Peyer's patch (tissue), 4 donors: ENCODE results near the gene LGI4. TPM values are rescaled to one million over a fixed set of nuclear protein-coding genes. Genes with fewer than 3 reads are reported as not detected.

Experiments
- DNase-seq, 3 donors: peaks; one replicate each; pipeline ENCODE4 v3.0.0-alpha.2; 2017 to 2019
- H3K27ac ChIP-seq, 4 donors: fragments of 200-600 bp; sonication (generic); one replicate each; pipeline ENCODE4 v1.5.1; 2016 to 2019
- H3K27me3 ChIP-seq, 2 donors: fragments of 200-600 bp; sonication (generic); one replicate each; pipeline ENCODE4 v1.5.1; 2019
- H3K36me3 ChIP-seq, 3 donors: fragments of 200-600 bp; sonication (generic); one replicate each; pipeline ENCODE4 v1.5.1; 2016 to 2019
- H3K4me1 ChIP-seq, 4 donors: fragments of 200-600 bp; sonication (generic); one replicate each; pipeline ENCODE4 v1.5.1; 2016 to 2019
- H3K4me3 ChIP-seq, 4 donors: fragments of 200-600 bp; sonication (generic); 1 replicate in 3 of 4; 2 replicates in 1 of 4; pipeline ENCODE4 v1.5.1; 2016 to 2019; ENCODE audit warnings: mild to moderate bottlenecking in 1 of 4
- H3K9me3 ChIP-seq, 4 donors: fragments of 200-600 bp; sonication (generic); one replicate each; pipeline ENCODE4 v1.5.1; 2016 to 2019; ENCODE audit warnings: mild to moderate bottlenecking in 1 of 4
- POLR2A ChIP-seq, 2 donors: fragments of 450-650 bp; IDR thresholded peaks; one replicate each; pipeline ENCODE4 v1.5.1; 2017; ENCODE audit warnings: antibody characterized with exemption in 2 of 2, mild to moderate bottlenecking in 2 of 2, moderate library complexity in 2 of 2
- total RNA-seq, 4 donors: library from RNA; depleted of rRNA; stranded (reverse); fragments of >200 nt; gene quantifications; one replicate each; pipeline ENCODE4 v1.1.0, GENCODE V29; 2016
- TF ChIP-seq, protein P1 (sequence below), 6 experiments: fragments of 450-650 bp in 4 of 6; fragments of 200-600 bp in 2 of 6; sonication (generic) in 1 of 6; IDR thresholded peaks; one replicate each; pipeline ENCODE4 v1.5.1; 2017 to 2019; ENCODE audit warnings: antibody characterized with exemption in 6 of 6, mild to moderate bottlenecking in 3 of 6, moderate library complexity in 1 of 6

Gene LGI4
- total RNA-seq, 4 donors from 2014 or later, result 6.1 to 37.3 (median 14.4) TPM

- H3K27ac ChIP-seq, result peak overlapping the region in 2 of 4 donors; percentile 79 to 97
- H3K36me3 ChIP-seq, result peaks cover 0 to 12% (median 0%) of the 10 kb centered on the region in 3 donors
- H3K4me3 ChIP-seq, result no peak overlapping the region
- DNase-seq, result no peak
- TF ChIP-seq, protein P1, sequence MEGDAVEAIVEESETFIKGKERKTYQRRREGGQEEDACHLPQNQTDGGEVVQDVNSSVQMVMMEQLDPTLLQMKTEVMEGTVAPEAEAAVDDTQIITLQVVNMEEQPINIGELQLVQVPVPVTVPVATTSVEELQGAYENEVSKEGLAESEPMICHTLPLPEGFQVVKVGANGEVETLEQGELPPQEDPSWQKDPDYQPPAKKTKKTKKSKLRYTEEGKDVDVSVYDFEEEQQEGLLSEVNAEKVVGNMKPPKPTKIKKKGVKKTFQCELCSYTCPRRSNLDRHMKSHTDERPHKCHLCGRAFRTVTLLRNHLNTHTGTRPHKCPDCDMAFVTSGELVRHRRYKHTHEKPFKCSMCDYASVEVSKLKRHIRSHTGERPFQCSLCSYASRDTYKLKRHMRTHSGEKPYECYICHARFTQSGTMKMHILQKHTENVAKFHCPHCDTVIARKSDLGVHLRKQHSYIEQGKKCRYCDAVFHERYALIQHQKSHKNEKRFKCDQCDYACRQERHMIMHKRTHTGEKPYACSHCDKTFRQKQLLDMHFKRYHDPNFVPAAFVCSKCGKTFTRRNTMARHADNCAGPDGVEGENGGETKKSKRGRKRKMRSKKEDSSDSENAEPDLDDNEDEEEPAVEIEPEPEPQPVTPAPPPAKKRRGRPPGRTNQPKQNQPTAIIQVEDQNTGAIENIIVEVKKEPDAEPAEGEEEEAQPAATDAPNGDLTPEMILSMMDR (IDR thresholded peaks at IDR 0.05), result no peak
- TF ChIP-seq POLR2A (IDR thresholded peaks at IDR 0.05), result no peak
- no peaks in the 10 kb centered on the region for H3K9me3 ChIP-seq
- H3K4me1 ChIP-seq, result peaks cover 4 to 57% (median 6%) of the 10 kb centered on the region in 4 donors
- H3K27me3 ChIP-seq, result no peaks in the 10 kb centered on the region
These were observed 8.3 kb downstream of the LGI4 start for GRCh38 chr19:35126624-35126959.

DNA sequence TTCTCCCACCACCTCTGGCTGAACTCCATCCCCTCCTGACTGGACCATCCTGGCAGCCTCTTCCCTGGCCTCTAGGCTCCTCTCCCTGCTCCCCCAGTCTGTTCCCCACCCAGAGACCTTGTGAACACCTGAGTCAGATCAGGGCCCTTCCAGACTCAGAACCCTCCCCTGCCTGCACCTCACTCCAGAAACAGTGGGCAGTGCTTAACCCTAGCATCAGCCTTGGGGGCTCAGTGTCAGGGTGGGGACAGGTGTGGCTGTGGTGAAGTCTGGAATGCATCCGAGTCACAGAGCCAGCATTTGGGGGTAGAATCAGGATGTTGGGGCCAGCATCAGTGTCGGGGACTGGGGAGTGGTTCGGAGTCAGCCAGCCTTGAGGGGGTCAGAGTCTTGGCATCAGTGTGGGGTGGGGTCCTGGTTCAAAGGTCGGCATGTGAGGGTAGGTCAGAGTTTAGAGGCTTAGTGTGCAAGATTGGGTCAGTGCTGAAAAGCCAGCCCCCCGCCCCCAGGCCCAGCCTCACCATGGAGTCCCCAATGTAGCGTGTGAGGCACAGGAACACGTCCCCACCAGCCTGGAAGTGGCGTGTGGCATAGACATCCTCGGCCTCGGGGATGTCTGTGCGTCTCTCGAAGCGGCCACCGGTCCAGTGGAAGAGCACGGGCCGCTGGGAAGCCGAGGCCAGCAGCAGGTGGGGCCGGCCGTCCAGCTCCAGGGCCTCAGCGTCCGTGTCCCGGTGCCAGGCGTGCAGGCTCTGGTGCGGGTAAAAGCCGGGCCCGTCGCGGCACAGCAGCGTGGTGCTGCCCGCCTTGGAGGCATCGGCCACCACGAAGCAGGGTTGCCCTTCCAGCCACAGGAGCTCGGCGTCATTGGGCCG is 8.9 kb downstream of the LGI4 start:
- Histone ChIP-seq H3K27me3 (no peaks in the 10 kb centered on the region), H3K36me3 (peaks cover 0 to 12% (median 0%) of the 10 kb centered on the region in 3 donors), H3K4me1 (peaks cover 5 to 58% (median 7%) of the 10 kb centered on the region in 4 donors), H3K27ac (peak overlapping the region in 3 of 4 donors; percentile 61 to 97 (median 79)), H3K4me3 (no peak overlapping the region), H3K9me3 (no peaks in the 10 kb centered on the region)
- TF ChIP-seq, protein P1 (IDR thresholded peaks at IDR 0.05), result no peak
- TF ChIP-seq POLR2A (IDR thresholded peaks at IDR 0.05), result no peak
- peak in 1 of 3 donors; percentile 55 for DNase-seq

GRCh38 chr19:35125270-35125717 is 9.6 kb downstream of the LGI4 start:
- H3K4me1 ChIP-seq, result peaks cover 5 to 59% (median 8%) of the 10 kb centered on the region in 4 donors
- TF ChIP-seq, protein P1 (IDR thresholded peaks at IDR 0.05), result no peak
- no peak overlapping the region for H3K4me3 ChIP-seq
- H3K9me3 ChIP-seq, result no peaks in the 10 kb centered on the region
- peak overlapping the region in 3 of 4 donors; percentile 61 to 97 (median 79) for H3K27ac ChIP-seq
- peak in 1 of 3 donors; percentile 63 for DNase-seq
- H3K36me3 ChIP-seq, result peaks cover 0 to 12% (median 0%) of the 10 kb centered on the region in 3 donors
- no peaks in the 10 kb centered on the region for H3K27me3 ChIP-seq

DNA sequence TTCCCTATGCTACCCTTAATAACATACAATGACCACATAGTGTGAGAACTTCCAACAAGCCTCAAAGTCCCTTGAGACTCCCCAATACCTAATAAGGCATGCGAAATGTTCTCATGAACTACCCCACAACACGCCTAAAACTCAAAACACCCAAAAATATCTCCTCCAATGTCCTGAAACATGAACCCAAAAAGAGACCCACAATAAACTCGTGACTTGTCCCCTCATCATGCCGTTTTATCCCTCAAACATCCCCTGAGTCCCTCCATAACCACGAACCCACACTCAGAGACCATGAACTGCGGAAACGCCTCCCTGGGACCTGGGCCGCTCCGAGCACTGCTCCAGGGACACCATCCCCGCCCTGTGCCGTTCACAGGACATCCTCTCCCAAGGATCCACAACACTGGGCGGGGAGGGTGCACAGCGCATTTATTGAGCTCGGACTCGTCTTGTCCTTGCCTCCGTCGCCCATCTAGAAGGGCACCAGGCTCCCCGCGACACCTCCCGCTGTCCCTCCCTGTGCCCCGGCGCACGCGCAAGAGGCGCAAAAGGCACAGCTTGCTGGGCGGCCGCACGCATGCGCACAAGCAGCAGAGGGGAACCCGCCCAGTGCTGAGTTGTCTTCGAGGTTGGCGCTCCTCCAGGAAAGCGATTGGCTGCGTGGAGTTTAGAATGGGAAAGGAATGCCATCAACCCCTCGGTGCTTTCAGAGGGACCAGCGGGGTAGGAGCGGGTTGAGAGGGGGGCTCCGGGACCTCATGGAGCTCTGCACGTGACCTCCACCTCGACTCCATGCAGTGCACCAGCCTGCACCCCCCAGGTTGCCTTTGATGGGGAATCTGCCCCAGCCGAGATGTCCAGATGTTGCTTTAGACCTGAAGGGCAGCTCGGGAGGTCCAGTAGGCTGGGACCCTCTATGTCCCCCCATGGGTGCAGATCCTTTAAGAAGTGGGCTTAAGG is 10.5 kb downstream of the LGI4 start:
- H3K27me3 ChIP-seq, result no peaks in the 10 kb centered on the region
- peaks cover 0 to 12% (median 0%) of the 10 kb centered on the region in 3 donors for H3K36me3 ChIP-seq
- peak; percentile 81 to 96 (median 95) for DNase-seq
- peak overlapping the region; percentile 33 to 55 (median 48) for H3K4me3 ChIP-seq
- H3K4me1 ChIP-seq, result peaks cover 5 to 63% (median 8%) of the 10 kb centered on the region in 4 donors
- H3K9me3 ChIP-seq, result no peaks in the 10 kb centered on the region
- TF ChIP-seq POLR2A (IDR thresholded peaks at IDR 0.05), result peak; percentile 60 to 91
- TF ChIP-seq, protein P1 (IDR thresholded peaks at IDR 0.05), result no peak
- peak overlapping the region; percentile 61 to 97 (median 78) for H3K27ac ChIP-seq

DNA sequence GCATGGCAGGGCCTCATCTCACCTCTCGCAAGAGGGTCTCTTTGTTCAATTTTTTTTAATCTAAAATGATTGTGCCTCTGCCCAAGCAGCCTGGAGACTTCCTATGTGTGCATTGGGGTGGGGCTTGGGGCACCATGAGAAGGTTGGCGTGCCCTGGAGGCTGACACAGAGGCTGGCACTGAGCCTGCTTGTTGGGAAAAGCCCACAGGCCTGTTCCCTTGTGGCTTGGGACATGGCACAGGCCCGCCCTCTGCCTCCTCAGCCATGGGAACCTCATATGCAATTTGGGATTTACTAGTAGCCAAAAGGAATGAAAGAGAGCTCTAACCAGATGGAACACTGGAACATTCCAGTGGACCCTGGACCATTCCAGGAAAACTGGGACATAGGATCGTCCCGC is 11.3 kb downstream of the LGI4 start:
- Histone ChIP-seq H3K9me3 (no peaks in the 10 kb centered on the region), H3K4me3 (peak overlapping the region in 1 of 4 donors; percentile 50), H3K36me3 (peaks cover 0 to 16% (median 0%) of the 10 kb centered on the region in 3 donors), H3K27me3 (no peaks in the 10 kb centered on the region), H3K4me1 (peaks cover 5 to 66% (median 8%) of the 10 kb centered on the region in 4 donors), H3K27ac (peak overlapping the region in 3 of 4 donors; percentile 61 to 97 (median 79))
- TF ChIP-seq, protein P1 (IDR thresholded peaks at IDR 0.05), result no peak
- no peak for TF ChIP-seq POLR2A (IDR thresholded peaks at IDR 0.05)
- DNase-seq, result no peak
